Measurements from ENCODE around the gene JAK1.

JAK1 gene

DNA sequence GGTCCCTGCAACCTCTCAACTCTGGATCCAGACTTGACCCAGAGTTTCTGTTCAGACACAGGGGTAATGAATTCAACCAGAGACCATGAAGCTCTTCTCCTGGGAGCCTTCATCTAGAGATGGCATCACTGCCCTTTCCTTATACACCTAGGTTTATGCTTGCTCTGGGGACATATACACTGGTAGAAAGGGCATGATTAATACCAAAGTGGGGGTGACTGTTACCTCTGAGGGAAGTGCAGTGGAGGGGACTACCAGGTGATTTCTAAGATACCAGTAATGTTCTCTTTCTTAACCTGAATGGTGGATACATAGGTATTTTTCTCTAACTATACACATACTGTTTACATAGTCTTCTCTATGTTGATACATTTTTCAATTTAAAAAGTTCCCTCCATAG lies 48.4 kb downstream of the JAK1 start:
- no peak overlapping the region for H3K27ac ChIP-seq
- TF ChIP-seq, protein P1, sequence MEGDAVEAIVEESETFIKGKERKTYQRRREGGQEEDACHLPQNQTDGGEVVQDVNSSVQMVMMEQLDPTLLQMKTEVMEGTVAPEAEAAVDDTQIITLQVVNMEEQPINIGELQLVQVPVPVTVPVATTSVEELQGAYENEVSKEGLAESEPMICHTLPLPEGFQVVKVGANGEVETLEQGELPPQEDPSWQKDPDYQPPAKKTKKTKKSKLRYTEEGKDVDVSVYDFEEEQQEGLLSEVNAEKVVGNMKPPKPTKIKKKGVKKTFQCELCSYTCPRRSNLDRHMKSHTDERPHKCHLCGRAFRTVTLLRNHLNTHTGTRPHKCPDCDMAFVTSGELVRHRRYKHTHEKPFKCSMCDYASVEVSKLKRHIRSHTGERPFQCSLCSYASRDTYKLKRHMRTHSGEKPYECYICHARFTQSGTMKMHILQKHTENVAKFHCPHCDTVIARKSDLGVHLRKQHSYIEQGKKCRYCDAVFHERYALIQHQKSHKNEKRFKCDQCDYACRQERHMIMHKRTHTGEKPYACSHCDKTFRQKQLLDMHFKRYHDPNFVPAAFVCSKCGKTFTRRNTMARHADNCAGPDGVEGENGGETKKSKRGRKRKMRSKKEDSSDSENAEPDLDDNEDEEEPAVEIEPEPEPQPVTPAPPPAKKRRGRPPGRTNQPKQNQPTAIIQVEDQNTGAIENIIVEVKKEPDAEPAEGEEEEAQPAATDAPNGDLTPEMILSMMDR (IDR thresholded peaks at IDR 0.05): no peak
- TF ChIP-seq ZFX (IDR thresholded peaks at IDR 0.05; ENCODE audit: borderline replicate concordance): no peak

- no peak overlapping the region for H3K27ac ChIP-seq
- TF ChIP-seq, protein P1 (IDR thresholded peaks at IDR 0.05): no peak
- no peak for TF ChIP-seq ZFX (IDR thresholded peaks at IDR 0.05; ENCODE audit: borderline replicate concordance)
These were observed 49.0 kb downstream of the JAK1 start for GRCh38 chr1:64917328-64917861.

GRCh38 chr1:64915381-64916274 lies 50.7 kb downstream of the JAK1 start:
- H3K27ac ChIP-seq: peak overlapping the region; percentile 45

GRCh38 chr1:64913361-64914015 lies 52.9 kb downstream of the JAK1 start:
- no peak overlapping the region for H3K27ac ChIP-seq

More at GRCh38 chr1:64915381-64916274, 50.7 kb downstream of the JAK1 start:
- no peak for TF ChIP-seq ZFX (IDR thresholded peaks at IDR 0.05; ENCODE audit: borderline replicate concordance)
- TF ChIP-seq, protein P1 (IDR thresholded peaks at IDR 0.05): no peak

DNA sequence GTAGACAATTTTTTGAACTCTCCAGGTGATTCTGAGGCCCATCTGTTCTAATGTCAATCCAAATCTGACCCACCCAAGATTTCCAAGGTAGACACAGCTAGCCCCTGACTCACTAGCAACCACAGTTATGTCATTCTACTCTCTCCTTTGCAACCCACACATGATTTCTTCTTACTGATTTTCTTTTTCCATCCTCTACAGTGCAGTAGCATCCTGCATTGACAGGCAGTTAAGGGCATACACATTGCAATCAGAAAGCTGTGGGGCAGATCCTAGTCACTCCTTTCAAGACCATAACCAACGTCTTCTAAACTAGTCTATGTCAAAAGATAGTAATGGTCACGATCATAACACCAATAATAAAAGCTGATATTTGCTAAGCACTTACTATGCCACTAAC lies 54.2 kb downstream of the JAK1 start:
- H3K27ac ChIP-seq: no peak overlapping the region
- TF ChIP-seq, protein P1 (IDR thresholded peaks at IDR 0.05): no peak
- no peak for TF ChIP-seq ZFX (IDR thresholded peaks at IDR 0.05; ENCODE audit: borderline replicate concordance)

More at GRCh38 chr1:64913361-64914015, 52.9 kb downstream of the JAK1 start:
- no peak for TF ChIP-seq ZFX (IDR thresholded peaks at IDR 0.05; ENCODE audit: borderline replicate concordance)
- TF ChIP-seq, protein P1 (IDR thresholded peaks at IDR 0.05): no peak

- TF ChIP-seq, protein P1 (IDR thresholded peaks at IDR 0.05): no peak
- no peak for TF ChIP-seq ZFX (IDR thresholded peaks at IDR 0.05; ENCODE audit: borderline replicate concordance)
- H3K27ac ChIP-seq: no peak overlapping the region
These were observed 55.0 kb downstream of the JAK1 start for GRCh38 chr1:64911326-64911725.

All from 22Rv1 (cell line).